HT-29 (cell line): ENCODE results near the gene IL4R. TPM values are rescaled to one million over a fixed set of nuclear protein-coding genes. Genes with fewer than 3 reads are reported as not detected.
"Not testable (repeated sequence)": the region's sequence is repeated elsewhere in the genome, so short reads cannot be mapped to it uniquely, and the experiment has no call there.

Source experiments
- DNase-seq: peaks from one replicate; pipeline ENCODE4 v3.0.0-alpha.2; 2015; ENCODE audit warnings: low spot score
- total RNA-seq: library from RNA; depleted of rRNA; stranded (reverse); fragments of >200 nt; shearing (Covaris generic); gene quantifications from 2 replicates; pipeline ENCODE4 v1.2.3, GENCODE V29; 2014; rRNA removed

Gene IL4R
- total RNA-seq, result 49.1 and 58.2 TPM in 2 replicates

- DNase-seq, result peak; percentile 73
Measured at GRCh38 chr16:27313422-27314160, at the start of gene IL4R. Gene IL4R (plus strand): TSS chr16:27313974. CDS start chr16:27340204, 26,230 bp downstream.

- no peak for DNase-seq
Measured at GRCh38 chr16:27264151-27264550, 49.6 kb upstream of the IL4R start.

GRCh38 chr16:27265982-27266381 is 47.8 kb upstream of the IL4R start:
- no peak for DNase-seq

GRCh38 chr16:27267037-27267677 is 46.6 kb upstream of the IL4R start:
- DNase-seq, result no peak

GRCh38 chr16:27268376-27269299 is 45.1 kb upstream of the IL4R start, which contains the start of gene NSMCE1:
Gene NSMCE1 (minus strand): TSS chr16:27268772. CDS start chr16:27257570, 11,202 bp downstream.
- DNase-seq, result peak; percentile 97

GRCh38 chr16:27269300-27270150 is 44.2 kb upstream of the IL4R start:
- DNase-seq, result no peak

- DNase-seq, result no peak
Measured at GRCh38 chr16:27270349-27270748, 43.4 kb upstream of the IL4R start.

GRCh38 chr16:27272076-27272475 is 41.7 kb upstream of the IL4R start:
- DNase-seq, result no peak

- DNase-seq, result not testable (repeated sequence)
Measured at GRCh38 chr16:27272697-27273096, 41.1 kb upstream of the IL4R start.

- no peak for DNase-seq
Measured at GRCh38 chr16:27273330-27273669, 40.5 kb upstream of the IL4R start.

GRCh38 chr16:27273670-27274423 is 39.9 kb upstream of the IL4R start:
- DNase-seq, result peak; percentile 86

GRCh38 chr16:27274424-27274874 is 39.3 kb upstream of the IL4R start:
- not testable (repeated sequence) for DNase-seq

GRCh38 chr16:27275394-27275793 is 38.4 kb upstream of the IL4R start:
- DNase-seq, result no peak

GRCh38 chr16:27281243-27281642 is 32.5 kb upstream of the IL4R start:
- DNase-seq, result no peak

GRCh38 chr16:27284865-27285675 is 28.7 kb upstream of the IL4R start:
- no peak for DNase-seq

- DNase-seq, result no peak
Measured at GRCh38 chr16:27285676-27286196, 28.0 kb upstream of the IL4R start.

GRCh38 chr16:27286451-27286850 is 27.3 kb upstream of the IL4R start:
- DNase-seq, result no peak

GRCh38 chr16:27287051-27287811 is 26.5 kb upstream of the IL4R start:
- DNase-seq, result no peak
